Measurements from ENCODE around the gene GCNT2.

GRCh38 chr6:10479939-10480700 is 41.0 kb upstream of the GCNT2 start:
- no peak for TF ChIP-seq CTCF (conservative IDR thresholded peaks at IDR 0.05; ENCODE audit: low read depth, low read length)
- no peak for TF ChIP-seq EZH2 (IDR thresholded peaks at IDR 0.05; ENCODE audit: low read length, unreplicated experiment)
- no peak for TF ChIP-seq EZH2phosphoT487 (IDR thresholded peaks at IDR 0.05; ENCODE audit: borderline replicate concordance, low read length)
